Measurements from ENCODE around the gene TGFBR3L. TPM values are rescaled to one million over a fixed set of nuclear protein-coding genes. Genes with fewer than 3 reads are reported as not detected.

The TGFBR3L gene
- total and polyA plus RNA-seq, 2 of the 13 experiments (the other 11 are each of a cell fraction or from before 2014, with no cell fraction given) = 0.20 to 1.0 TPM

- TF ChIP-seq ZUFSP (CRISPR knock-in tag; IDR thresholded peaks at IDR 0.05; ENCODE audit: borderline replicate concordance) (no peak), ZNF580 (CRISPR knock-in tag; IDR thresholded peaks at IDR 0.05; ENCODE audit: borderline replicate concordance, low read depth) (peak; percentile 94; the same call in 1 of the 2 replicates), SUZ12 (IDR thresholded peaks at IDR 0.05; ENCODE audit: low read depth, low read length) (no peak), MLLT10 (CRISPR knock-in tag; IDR thresholded peaks at IDR 0.05) (no peak), NPAS2 (CRISPR knock-in tag; IDR thresholded peaks at IDR 0.05; ENCODE audit: borderline replicate concordance) (no peak), ZBTB1 (CRISPR knock-in tag; IDR thresholded peaks at IDR 0.05; ENCODE audit: borderline replicate concordance) (no peak), ZFP91 (CRISPR knock-in tag; IDR thresholded peaks at IDR 0.05; ENCODE audit: borderline replicate concordance) (peak; percentile 78), ZNF10 (CRISPR knock-in tag; IDR thresholded peaks at IDR 0.05; ENCODE audit: borderline replicate concordance, low read depth) (no peak), HMG20A (CRISPR knock-in tag; IDR thresholded peaks at IDR 0.05; ENCODE audit: borderline replicate concordance) (no peak), RFX1 (IDR thresholded peaks at IDR 0.05) (no peak), NCOA1 (CRISPR knock-in tag; IDR thresholded peaks at IDR 0.05) (no peak), CEBPB (IDR thresholded peaks at IDR 0.05; ENCODE audit: borderline replicate concordance, low read depth, low read length) (peak; percentile 71; the same call in 1 of the 2 replicates), RCOR2 (CRISPR knock-in tag; IDR thresholded peaks at IDR 0.05) (no peak), ZNF674 (CRISPR knock-in tag; IDR thresholded peaks at IDR 0.05; ENCODE audit: low read depth) (no peak)
- TF ChIP-seq, protein P1, sequence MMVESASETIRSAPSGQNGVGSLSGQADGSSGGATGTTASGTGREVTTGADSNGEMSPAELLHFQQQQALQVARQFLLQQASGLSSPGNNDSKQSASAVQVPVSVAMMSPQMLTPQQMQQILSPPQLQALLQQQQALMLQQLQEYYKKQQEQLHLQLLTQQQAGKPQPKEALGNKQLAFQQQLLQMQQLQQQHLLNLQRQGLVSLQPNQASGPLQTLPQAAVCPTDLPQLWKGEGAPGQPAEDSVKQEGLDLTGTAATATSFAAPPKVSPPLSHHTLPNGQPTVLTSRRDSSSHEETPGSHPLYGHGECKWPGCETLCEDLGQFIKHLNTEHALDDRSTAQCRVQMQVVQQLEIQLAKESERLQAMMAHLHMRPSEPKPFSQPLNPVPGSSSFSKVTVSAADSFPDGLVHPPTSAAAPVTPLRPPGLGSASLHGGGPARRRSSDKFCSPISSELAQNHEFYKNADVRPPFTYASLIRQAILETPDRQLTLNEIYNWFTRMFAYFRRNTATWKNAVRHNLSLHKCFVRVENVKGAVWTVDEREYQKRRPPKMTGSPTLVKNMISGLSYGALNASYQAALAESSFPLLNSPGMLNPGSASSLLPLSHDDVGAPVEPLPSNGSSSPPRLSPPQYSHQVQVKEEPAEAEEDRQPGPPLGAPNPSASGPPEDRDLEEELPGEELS (CRISPR knock-in tag; IDR thresholded peaks at IDR 0.05) = peak; percentile 30
- TF ChIP-seq, protein P2, sequence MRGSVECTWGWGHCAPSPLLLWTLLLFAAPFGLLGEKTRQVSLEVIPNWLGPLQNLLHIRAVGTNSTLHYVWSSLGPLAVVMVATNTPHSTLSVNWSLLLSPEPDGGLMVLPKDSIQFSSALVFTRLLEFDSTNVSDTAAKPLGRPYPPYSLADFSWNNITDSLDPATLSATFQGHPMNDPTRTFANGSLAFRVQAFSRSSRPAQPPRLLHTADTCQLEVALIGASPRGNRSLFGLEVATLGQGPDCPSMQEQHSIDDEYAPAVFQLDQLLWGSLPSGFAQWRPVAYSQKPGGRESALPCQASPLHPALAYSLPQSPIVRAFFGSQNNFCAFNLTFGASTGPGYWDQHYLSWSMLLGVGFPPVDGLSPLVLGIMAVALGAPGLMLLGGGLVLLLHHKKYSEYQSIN (CRISPR knock-in tag; IDR thresholded peaks at IDR 0.05; ENCODE audit: borderline replicate concordance) = no peak
- TF ChIP-seq, protein P3, sequence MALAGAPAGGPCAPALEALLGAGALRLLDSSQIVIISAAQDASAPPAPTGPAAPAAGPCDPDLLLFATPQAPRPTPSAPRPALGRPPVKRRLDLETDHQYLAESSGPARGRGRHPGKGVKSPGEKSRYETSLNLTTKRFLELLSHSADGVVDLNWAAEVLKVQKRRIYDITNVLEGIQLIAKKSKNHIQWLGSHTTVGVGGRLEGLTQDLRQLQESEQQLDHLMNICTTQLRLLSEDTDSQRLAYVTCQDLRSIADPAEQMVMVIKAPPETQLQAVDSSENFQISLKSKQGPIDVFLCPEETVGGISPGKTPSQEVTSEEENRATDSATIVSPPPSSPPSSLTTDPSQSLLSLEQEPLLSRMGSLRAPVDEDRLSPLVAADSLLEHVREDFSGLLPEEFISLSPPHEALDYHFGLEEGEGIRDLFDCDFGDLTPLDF (CRISPR knock-in tag; IDR thresholded peaks at IDR 0.05) = no peak
- TF ChIP-seq, protein P4, sequence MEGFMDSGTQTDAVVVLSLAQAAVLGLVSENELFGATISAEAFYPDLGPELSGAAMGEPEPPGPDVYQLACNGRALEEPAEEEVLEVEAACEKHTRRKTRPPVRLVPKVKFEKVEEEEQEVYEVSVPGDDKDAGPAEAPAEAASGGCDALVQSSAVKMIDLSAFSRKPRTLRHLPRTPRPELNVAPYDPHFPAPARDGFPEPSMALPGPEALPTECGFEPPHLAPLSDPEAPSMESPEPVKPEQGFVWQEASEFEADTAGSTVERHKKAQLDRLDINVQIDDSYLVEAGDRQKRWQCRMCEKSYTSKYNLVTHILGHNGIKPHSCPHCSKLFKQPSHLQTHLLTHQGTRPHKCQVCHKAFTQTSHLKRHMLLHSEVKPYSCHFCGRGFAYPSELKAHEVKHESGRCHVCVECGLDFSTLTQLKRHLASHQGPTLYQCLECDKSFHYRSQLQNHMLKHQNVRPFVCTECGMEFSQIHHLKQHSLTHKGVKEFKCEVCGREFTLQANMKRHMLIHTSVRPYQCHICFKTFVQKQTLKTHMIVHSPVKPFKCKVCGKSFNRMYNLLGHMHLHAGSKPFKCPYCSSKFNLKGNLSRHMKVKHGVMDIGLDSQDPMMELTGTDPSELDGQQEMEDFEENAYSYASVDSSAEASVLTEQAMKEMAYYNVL (CRISPR knock-in tag; IDR thresholded peaks at IDR 0.05; ENCODE audit: borderline replicate concordance) = no peak
Measured at GRCh38 chr19:7903244-7904073, 11.2 kb upstream of the TGFBR3L start, which contains the start of gene MAP2K7 (continued).

Measured in HepG2 (cell line).